Activated T-helper 1 cell treated with anti-CD3 and anti-CD28 coated beads, Interleukin-2, amount 50 U/mL, for 16 hours (primary cell): ENCODE results near the gene ZNF737.
"Not testable (repeated sequence)": the region's sequence is repeated elsewhere in the genome, so short reads cannot be mapped to it uniquely, and the experiment has no call there.

Source experiments
- DNase-seq, 2 donors: peaks; one replicate each; pipeline ENCODE4 v3.0.0-alpha.2; 2020; ENCODE audit warnings: low read depth in 1 of 2, low spot score in 1 of 2

Gene ZNF737

DNA sequence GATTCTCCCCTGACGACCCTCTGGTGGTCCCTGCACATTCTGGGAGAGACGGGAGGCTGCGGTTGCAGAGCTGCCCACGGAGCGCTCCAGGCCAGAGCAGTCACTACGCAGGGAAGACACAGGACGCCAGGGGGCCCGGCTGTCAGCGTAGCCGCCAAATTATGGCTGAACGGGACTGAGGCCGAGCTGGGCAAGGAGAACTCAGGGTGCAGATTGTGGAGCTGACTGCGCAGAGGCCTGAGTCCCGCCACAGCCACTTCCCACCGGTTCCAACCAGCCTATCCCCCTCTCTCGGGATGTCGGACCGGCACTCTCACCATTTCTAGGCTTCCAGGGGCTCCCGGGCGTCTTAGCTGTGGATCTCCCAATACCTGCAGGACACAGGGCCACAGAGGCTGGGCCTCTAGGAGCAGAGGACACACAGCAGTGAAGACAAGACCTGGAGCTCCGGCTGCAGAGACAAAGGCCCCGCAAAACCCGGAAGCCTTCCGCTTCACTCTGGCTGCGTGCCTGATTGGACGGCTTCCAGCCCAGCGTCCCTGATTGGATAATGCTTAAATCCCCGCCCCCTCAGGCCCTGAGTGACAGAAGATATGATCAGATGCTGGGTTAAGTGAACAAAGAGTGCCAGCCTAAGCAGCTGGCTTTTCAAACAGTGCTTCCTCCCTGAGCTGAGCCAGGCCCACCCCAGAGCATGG lies at the start of gene ZNF737:
ZNF737 (minus strand) TSS at position 461 of the 698 bp plus-strand sequence; CDS start at position 320, 141 bp downstream.
- peak; percentile 84 to 88 for DNase-seq

DNA sequence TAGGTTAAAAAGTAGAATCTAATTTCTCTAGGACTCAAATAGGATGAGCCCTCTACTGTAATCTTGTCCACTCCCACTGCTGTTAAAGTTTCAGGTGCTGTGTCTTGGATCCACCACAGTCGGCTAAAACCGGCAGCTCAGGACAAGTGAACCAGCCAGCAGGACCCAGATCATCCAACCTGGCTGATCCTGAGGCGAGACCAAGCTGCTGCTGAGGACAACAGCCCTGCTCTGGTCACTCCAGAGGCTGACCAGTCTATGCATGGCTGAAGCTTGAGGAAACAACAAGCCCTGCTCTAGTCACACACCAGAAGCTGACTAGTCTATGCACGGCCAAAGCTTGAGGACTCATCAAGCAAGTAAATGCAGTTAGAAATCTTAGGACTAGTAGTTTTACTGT lies 49.4 kb upstream of the ZNF737 start:
- not testable (repeated sequence) for DNase-seq

DNA sequence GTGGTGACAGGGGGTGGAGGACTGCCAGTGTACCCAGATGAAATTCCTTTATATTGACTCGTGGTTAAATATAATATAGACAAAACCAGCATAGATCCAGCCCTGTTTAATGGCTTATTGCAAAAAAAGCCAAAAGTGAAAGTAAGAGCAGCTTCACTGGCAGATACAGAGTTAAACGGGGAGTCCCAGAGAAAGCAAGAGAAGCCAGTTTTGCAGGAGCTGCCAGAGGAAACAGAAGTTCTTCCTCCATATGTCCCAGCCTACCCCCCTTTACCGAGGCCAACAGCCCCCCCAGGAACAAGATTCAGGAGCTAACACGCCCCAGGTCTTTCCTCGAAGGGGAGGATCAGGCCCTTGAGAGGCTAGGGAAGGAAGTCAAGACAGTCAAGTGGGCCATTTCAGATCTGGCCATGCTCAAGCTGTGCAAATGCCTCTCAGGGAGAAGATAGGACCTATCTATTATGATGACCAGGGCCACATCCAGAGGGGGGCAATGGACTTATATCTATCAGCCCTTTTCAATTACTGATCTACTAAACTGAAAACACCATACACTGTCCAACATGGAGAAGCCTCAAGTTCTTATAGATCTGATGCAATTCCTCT lies 47.2 kb upstream of the ZNF737 start:
- DNase-seq, result no peak

DNA sequence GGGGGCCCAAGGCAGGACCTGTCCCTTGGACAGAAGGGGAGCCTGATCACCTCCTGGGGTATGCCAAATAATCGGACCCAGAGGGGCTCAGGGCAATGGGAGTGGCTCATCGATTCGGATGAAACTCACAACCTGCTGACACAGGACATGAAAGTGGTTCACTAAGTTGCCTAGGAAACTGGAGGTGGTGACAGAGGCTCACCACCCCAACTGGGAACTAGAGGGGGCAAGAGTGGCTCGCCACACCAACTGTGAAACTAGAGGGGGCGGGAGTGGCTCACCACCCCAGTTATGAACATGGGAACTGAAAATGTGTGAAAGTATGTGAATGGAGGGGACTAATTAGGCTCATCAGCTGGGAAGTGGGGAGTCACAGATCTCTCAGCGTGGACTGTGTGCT lies 46.3 kb upstream of the ZNF737 start:
- no peak for DNase-seq

DNA sequence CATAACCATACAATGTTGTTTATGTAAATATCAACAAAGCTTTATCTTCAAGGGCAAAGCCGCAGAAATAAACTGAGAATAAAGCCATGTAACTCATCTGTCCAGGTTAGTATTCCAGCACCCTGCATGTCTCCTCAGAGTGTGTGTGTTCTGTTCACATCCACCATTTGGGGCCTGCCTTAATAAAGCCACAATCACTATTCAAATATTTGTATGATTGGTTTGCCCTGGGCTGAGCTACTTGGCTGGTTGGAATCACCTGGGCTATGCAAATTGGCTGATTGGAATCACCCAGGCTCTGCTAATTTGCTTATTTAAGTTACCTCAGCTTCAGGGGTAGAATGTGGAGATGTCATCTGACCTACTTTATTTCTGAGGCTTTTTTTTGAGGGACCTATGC lies 42.4 kb upstream of the ZNF737 start:
- DNase-seq, result no peak

- no peak for DNase-seq
Observed at GRCh38 chr19:20558571-20558970, 7.0 kb downstream of the ZNF737 start.

GRCh38 chr19:20558011-20558410 lies 7.6 kb downstream of the ZNF737 start:
- DNase-seq, result no peak

DNA sequence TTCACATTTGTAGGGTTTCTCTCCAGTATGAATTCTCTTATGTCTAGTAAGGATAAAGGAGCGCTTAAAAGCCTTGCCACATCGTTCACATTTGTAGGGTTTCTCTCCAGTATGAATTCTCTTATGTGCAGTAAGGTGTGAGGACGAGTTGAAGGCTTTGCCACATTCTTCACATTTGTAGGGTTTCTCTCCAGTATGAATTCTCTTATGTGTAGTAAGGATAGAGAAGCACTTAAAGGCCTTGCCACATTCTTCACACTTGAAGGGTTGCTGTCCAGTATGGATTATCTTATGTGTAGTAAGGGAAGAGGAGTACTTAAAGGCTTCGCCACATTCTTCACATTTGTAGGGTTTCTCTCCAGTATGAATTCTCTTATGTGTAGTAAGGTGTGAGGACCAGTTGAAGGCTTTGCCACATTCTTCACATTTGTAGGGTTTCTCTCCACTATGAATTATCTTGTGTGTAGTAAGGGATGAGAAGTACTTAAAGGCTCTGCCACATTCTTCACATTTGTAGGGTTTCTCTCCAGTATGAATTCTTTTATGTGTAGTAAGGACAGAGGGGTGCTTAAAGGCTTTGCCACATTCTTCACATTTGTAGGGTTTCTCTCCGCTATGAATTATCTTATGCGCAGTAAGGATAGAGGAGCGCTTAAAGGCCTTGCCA lies 20.8 kb downstream of the ZNF737 start:
- not testable (repeated sequence) for DNase-seq

DNA sequence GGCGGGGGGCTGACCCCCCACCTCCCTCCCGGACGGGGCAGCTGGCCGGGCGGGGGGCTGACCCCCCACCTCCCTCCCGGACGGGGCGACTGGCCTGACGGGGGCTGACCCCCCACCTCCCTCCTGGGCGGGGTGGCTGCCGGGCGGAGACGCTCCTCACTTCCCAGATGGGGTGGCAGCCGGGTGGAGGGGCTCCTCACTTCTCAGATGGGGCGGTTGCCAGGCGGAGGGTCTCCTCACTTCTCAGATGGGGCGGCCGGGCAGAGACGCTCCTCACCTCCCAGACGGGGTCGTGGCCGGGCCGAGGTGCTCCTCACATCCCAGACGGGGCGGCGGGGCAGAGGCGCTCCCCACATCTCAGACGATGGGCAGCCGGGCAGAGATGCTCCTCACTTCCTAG lies 35.3 kb downstream of the ZNF737 start:
- not testable (repeated sequence) for DNase-seq

- no peak for DNase-seq
Observed at GRCh38 chr19:20513189-20513904, 52.2 kb downstream of the ZNF737 start.

DNA sequence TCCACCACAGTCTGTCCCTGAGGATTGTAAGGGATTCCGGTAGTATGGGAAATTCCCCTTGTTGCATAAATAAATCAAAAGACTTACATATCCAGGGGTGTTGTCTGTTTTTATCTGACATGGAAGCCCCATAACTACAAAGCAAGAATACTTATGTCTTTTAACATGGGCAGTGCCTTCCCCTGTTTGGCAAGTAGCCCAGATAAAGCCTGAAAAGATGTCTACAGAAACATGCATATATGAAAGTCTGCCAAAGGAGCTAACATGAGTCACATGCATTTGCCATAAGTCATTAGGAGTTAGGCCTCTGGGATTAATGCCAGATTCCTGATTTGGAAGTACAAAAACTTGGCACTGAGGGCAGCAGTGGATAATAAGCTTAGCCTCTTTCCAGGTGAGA lies 62.1 kb downstream of the ZNF737 start:
- no peak for DNase-seq
